Measurements from ENCODE around the gene TNFRSF14.

Gene TNFRSF14

GRCh38 chr1:2602866-2603520, 46.8 kb downstream of the TNFRSF14 start:
- no peak for DNase-seq (ENCODE audit: low spot score)

- no peak for DNase-seq (ENCODE audit: low spot score)
These were observed 47.5 kb downstream of the TNFRSF14 start for GRCh38 chr1:2603521-2604155.

GRCh38 chr1:2604156-2604843, 48.1 kb downstream of the TNFRSF14 start:
- DNase-seq (ENCODE audit: low spot score) = no peak

- DNase-seq (ENCODE audit: low spot score) = no peak
These were observed 48.8 kb downstream of the TNFRSF14 start for GRCh38 chr1:2604844-2605508.

GRCh38 chr1:2605509-2606395, 49.6 kb downstream of the TNFRSF14 start:
- DNase-seq (ENCODE audit: low spot score) = no peak

GRCh38 chr1:2606396-2606880, 50.3 kb downstream of the TNFRSF14 start:
- no peak for DNase-seq (ENCODE audit: low spot score)

GRCh38 chr1:2606881-2607621, 50.9 kb downstream of the TNFRSF14 start:
- DNase-seq (ENCODE audit: low spot score) = no peak

- no peak for DNase-seq (ENCODE audit: low spot score)
These were observed 51.5 kb downstream of the TNFRSF14 start for GRCh38 chr1:2607641-2608091.

- no peak for DNase-seq (ENCODE audit: low spot score)
These were observed 53.3 kb downstream of the TNFRSF14 start for GRCh38 chr1:2609319-2610035.

- DNase-seq (ENCODE audit: low spot score) = peak; percentile 50
These were observed 54.1 kb downstream of the TNFRSF14 start for GRCh38 chr1:2610036-2610959.

GRCh38 chr1:2611031-2611501, 54.9 kb downstream of the TNFRSF14 start:
- DNase-seq (ENCODE audit: low spot score) = peak; percentile 6

GRCh38 chr1:2611621-2612437, 55.7 kb downstream of the TNFRSF14 start:
- no peak for DNase-seq (ENCODE audit: low spot score)

- no peak for DNase-seq (ENCODE audit: low spot score)
These were observed 56.6 kb downstream of the TNFRSF14 start for GRCh38 chr1:2612591-2613365.
